Inferior parietal cortex (tissue), 1 donor: Measurements from ENCODE around the gene SLC6A18.

Experiments
- DNase-seq: peaks from one replicate; pipeline ENCODE4 v3.0.0-alpha.2; 2016; ENCODE audit errors: extremely low spot score

The SLC6A18 gene, protein sequence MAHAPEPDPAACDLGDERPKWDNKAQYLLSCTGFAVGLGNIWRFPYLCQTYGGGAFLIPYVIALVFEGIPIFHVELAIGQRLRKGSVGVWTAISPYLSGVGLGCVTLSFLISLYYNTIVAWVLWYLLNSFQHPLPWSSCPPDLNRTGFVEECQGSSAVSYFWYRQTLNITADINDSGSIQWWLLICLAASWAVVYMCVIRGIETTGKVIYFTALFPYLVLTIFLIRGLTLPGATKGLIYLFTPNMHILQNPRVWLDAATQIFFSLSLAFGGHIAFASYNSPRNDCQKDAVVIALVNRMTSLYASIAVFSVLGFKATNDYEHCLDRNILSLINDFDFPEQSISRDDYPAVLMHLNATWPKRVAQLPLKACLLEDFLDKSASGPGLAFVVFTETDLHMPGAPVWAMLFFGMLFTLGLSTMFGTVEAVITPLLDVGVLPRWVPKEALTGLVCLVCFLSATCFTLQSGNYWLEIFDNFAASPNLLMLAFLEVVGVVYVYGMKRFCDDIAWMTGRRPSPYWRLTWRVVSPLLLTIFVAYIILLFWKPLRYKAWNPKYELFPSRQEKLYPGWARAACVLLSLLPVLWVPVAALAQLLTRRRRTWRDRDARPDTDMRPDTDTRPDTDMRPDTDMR

DNA sequence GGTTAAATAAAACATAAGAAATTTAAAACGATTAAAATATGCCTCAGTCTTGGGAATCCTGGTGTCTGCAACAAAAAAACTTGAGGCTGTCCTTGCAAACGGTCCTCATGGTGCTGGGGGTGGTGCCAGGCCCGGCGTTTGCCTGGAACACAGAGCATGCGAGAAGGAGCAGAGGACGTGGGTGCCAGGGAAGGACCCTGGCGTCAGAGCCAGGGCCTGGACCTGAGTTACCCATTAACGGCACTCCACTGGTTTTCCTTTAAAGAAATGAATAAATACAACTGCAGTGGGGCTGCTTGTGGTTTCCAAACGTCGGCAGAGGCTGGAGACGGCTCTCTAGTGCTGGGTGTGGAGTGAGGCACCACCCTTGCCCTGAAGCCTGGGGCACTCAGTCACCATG, at the start of gene SLC6A18:
Gene SLC6A18 (plus strand): TSS at position 301 of the 400 bp plus-strand sequence. CDS start 97 bp downstream, at position 398.
- DNase-seq: no peak

DNA sequence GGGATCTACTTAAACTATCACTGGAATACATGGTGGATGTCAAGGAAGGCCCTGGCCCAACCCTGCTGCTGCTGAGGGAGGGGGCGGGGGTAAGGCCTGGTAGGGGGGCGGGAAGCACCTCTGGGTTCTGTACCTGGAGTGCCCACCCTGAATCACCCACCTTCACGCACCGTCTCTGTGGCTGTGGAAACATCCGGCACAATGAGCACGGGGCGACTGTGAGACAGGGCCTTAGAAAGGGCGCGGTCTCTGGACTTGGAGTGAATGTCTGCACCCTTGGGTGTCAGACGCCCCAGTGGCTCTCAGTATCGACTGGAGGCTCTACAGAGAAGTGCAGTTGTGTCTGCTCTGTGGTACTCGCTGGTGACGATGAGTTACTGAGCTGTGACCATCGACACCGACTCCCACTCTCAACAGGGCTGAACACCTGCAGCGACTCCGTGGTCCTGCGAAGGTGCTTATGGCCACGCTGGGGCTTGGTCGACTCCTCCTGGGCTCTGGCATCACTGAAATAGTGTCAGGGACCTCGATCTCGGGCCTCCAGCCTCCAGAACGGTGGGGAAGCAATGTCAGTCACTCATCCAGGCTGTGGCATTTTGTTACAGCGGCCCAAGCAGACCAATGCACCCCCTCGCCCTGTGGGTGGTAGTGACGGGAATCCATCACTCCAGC, 49.2 kb upstream of the SLC6A18 start:
- DNase-seq: no peak

DNA sequence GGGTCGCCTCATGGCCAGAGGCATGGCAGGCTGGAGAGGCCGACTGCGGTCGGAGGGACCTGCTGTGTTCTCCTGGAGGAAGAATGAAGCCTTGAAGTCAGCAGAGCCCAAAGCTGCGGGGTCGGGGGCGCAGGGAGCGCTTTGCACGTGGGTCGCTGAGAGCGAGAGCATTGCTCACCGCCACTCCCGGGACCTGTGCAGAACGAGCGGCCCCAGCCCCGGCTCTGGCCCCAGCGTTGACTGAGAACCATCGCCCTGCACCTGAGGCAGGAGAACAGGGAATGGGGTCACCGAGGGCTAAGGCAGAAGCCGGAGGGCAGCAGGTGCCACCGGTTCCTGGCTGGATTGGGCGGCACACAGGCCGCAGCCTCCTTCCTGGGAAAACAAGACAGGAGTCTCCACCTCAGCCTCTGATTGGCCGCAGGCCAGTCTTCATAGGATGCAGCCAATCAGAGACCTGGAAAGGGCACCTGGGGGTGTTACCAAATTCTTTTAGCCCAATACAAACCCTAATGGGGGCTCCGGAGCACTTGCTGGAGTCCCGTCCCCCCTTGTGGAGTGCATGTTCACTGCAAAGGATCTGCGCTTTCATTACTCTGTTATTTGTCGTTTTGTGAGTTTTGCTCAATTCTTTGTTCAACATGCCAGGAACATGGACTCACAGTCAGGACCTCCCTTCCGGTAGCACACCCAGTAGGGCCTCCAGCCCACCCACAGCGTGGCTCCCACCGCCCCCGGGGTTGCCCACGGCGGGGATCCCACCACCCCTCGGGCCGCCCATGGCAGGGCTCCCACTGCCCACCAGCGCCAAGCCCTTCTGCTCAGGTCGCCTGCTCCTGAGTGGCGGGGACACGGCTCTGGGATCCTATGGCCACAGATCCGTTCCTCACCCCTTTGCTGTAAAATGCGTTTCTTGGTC, 48.4 kb upstream of the SLC6A18 start:
- no peak for DNase-seq

DNA sequence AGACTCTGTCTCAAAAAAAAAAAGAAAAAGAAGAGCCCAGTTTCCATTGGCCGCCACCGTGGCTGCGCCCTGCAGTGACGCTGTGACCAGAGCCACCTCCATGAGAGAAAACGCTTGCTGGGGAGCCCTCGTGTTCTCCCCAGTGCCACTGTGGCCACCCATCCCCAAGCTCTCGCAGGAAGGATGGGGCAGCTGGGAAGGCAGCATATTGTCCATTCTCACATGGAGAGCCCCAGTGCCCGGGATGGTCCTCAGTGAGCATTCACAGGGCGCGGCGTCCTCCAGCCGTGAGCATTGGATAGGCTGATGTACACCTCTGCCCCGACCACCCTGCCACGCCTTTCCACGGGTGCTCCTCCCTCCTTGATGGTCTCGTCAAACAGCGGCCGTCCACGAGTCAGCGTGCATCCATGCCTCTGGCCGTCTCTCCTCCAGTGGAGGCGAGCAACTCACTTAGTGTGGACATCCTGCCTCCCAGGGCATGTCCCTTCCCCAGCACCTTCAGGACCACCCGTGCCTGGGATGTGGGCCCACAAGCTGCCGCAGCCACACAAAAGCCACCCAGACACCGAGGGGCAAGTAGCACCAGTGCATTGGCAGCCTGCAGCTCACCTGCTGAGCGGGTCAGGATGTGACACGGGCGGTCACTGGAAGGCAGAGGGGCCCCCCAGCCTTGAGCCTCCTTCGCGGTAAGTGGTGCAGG, 47.2 kb upstream of the SLC6A18 start:
- DNase-seq: no peak

GRCh38 chr5:1178529-1179382, 46.4 kb upstream of the SLC6A18 start:
- DNase-seq: no peak

DNA sequence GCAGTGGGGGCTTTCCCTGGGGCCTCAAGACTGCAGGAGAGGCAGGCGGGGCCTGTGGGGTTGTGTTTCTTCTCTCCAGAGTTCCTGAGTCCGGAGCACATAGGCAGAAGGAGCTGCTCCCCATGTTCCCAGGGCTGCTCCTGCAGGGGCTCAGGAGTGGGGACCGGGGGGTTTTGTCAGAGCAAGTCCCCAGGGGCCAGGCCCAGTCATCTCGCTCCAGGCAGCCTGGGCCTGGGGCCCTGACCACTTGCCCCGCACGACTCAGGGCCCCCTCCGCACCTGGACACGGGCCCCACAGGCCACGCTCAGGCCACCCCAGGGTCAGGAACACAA, 45.8 kb upstream of the SLC6A18 start:
- no peak for DNase-seq

- no peak for DNase-seq
Measured at GRCh38 chr5:1180096-1180495, 45.1 kb upstream of the SLC6A18 start.

DNA sequence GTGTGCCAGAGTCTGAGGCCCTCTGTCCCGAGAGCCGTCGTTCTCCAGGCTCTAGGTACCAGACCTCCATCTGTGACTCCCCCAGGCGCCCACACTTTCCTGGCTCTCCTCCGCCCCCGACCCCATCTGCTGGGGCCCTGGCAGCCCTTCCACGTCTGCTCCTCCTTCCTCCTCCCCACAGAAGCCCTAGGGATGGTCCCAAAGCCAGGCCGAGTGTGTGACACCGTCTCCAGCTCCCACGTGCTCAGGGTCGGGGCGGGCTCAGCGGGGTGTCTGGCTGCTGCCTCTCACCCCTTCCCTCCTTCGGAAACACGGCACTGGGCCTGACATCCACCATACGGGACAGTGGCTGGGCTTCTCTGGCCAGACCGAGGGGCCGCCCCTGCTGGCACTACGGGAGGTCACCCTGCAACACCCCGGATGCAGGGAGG, 44.3 kb upstream of the SLC6A18 start:
- DNase-seq: no peak

GRCh38 chr5:1181451-1182359, 43.5 kb upstream of the SLC6A18 start:
- DNase-seq: no peak

DNA sequence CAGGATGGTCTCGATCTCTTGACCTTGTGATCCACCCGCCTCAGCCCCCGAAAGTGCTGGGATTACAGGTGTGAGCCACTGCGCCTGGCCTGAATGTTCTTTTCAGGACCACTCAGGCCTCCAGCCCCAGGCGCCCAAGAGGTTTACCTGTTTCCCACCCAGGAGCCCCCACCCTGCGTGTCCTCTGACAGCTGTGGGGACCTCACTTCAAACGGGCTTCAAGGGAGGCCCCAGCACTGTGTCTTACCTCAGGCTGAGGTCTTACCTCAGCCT, 42.9 kb upstream of the SLC6A18 start:
- DNase-seq: no peak

- peak; percentile 63 for DNase-seq
Measured at GRCh38 chr5:1182633-1183423, 42.4 kb upstream of the SLC6A18 start.

DNA sequence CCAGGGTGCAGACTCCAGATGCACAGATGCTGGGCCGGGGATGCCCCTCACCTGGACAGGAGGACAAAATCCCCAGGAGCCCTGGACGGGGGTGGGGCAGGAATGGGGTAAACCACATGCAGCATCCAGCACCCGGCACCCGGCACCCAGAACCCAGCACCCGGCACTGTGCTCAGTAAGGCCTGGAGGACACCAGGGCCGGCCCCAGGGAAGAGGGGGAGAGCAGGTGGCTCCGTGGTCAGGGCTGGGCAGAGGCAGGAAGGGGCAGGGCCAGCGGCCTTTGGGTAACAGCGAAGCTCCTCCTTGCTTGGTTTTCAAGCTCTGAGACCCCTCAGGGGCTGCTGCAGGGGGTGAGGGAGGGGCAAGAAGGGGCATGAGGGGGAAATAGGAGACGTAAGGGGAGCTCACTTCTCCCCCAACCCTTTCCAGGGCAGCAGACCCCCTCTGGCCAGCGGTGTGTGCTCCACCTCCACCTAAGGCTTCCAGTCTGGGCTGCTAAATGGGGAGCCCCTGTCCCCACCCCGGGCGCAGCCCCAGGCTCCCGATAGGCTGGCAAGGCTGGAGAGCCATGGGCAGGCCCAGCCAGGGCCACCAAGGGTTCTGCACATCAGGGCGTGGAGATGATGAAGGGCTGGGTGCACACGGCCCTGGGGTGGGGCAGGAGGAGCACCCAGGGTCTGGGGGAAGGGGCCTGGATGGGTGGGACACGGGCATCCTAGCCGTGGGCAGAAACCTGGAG, 41.6 kb upstream of the SLC6A18 start:
- DNase-seq: no peak

GRCh38 chr5:1184163-1184470, 41.1 kb upstream of the SLC6A18 start:
- no peak for DNase-seq

GRCh38 chr5:1184481-1184880, 40.7 kb upstream of the SLC6A18 start:
- no peak for DNase-seq

GRCh38 chr5:1185038-1185627, 40.0 kb upstream of the SLC6A18 start:
- no peak for DNase-seq

GRCh38 chr5:1185629-1186350, 39.4 kb upstream of the SLC6A18 start:
- DNase-seq: no peak
